HCT116 (cell line): ENCODE measurements around the gene GALNT11.

Experiments used
- CEBPB ChIP-seq: IDR thresholded peaks from 2 replicates; pipeline ENCODE4 v1.6.1; 2012; ENCODE audit warnings: low read depth
- CTCF ChIP-seq, 3 experiments: fragments of 200-600 bp in 1 of 3; sonication (generic) in 1 of 3; IDR thresholded peaks in 2 of 3; conservative IDR thresholded peaks in 1 of 3; 2 replicates each; pipeline ENCODE4 v1.5.1; 2012 to 2017; ENCODE audit warnings: low read depth in 2 of 3, low read length in 2 of 3, antibody characterized with exemption in 1 of 3, borderline replicate concordance in 1 of 3, control low read depth in 1 of 3, mild to moderate bottlenecking in 1 of 3, mixed read lengths in 1 of 3, mixed run types in 1 of 3, moderate library complexity in 1 of 3; ENCODE audit not compliant: insufficient read depth in 1 of 3
- EZH2 ChIP-seq: fragments of 200-600 bp; sonication (generic); IDR thresholded peaks from 2 replicates; pipeline ENCODE4 v1.6.1; 2017; ENCODE audit warnings: antibody characterized with exemption, mixed run types
- POLR2A ChIP-seq: IDR thresholded peaks from 2 replicates; pipeline ENCODE4 v1.7.0; 2011; ENCODE audit warnings: borderline replicate concordance; ENCODE audit not compliant: insufficient read depth, insufficient read length; ENCODE audit errors: extremely low read depth
- SP1 ChIP-seq: IDR thresholded peaks from 2 replicates; pipeline ENCODE4 v1.6.1; 2012; ENCODE audit warnings: low read depth
- TCF7L2 ChIP-seq: IDR thresholded peaks from 2 replicates; pipeline ENCODE4 v1.7.0; 2011; ENCODE audit warnings: borderline replicate concordance, inconsistent platforms; ENCODE audit not compliant: insufficient read depth, insufficient read length; ENCODE audit errors: extremely low read depth

GRCh38 chr7:151987748-151988529 is 37.5 kb upstream of the GALNT11 start:
- TF ChIP-seq CEBPB = no peak
- TF ChIP-seq CTCF (IDR thresholded peaks at IDR 0.05 in 2 of 3, conservative IDR thresholded peaks at IDR 0.05 in 1 of 3; ENCODE audit: borderline replicate concordance in 1 of 3, insufficient read depth in 1 of 3, low read depth in 2 of 3, low read length in 2 of 3) = no peak
- no peak for TF ChIP-seq POLR2A
- TF ChIP-seq TCF7L2 = no peak
- TF ChIP-seq SP1 = no peak
- no peak for TF ChIP-seq EZH2
